Liver (tissue), 9 donors: ENCODE data around the gene UGT1A10. TPM values are rescaled to one million over a fixed set of nuclear protein-coding genes. Genes with fewer than 3 reads are reported as not detected.
A peak's percentile ranks its signal among the peaks of the same experiment; 100 is the strongest.

Experiments used
- DNase-seq: peaks from one replicate; pipeline ENCODE4 v3.0.0-alpha.2; 2017; ENCODE audit warnings: low spot score
- H3K27ac ChIP-seq, 2 donors: one replicate each; pipeline ENCODE4 v1.7.0; 2013; ENCODE audit warnings: inconsistent platforms in 2 of 2, low read length in 2 of 2, control low read depth in 1 of 2, low read depth in 1 of 2, mild to moderate bottlenecking in 1 of 2
- H3K27me3 ChIP-seq, 4 donors: one replicate each; pipeline versions ENCODE4 v1.6.1 to v1.7.0; 2013; ENCODE audit warnings: low read length in 3 of 4, inconsistent platforms in 1 of 4, mild to moderate bottlenecking in 1 of 4, moderate library complexity in 1 of 4; ENCODE audit not compliant: control insufficient read depth in 4 of 4, insufficient read depth in 4 of 4
- H3K36me3 ChIP-seq, 4 donors: one replicate each; pipeline versions ENCODE4 v1.6.1 to v1.7.0; 2013; ENCODE audit warnings: low read length in 3 of 4, mild to moderate bottlenecking in 3 of 4, low read depth in 1 of 4, moderate library complexity in 1 of 4; ENCODE audit not compliant: control insufficient read depth in 4 of 4, insufficient read depth in 3 of 4
- H3K4me1 ChIP-seq, 4 donors: one replicate each; pipeline versions ENCODE4 v1.6.1 to v1.7.0; 2013; ENCODE audit warnings: low read length in 3 of 4, mild to moderate bottlenecking in 3 of 4, moderate library complexity in 1 of 4; ENCODE audit not compliant: control insufficient read depth in 4 of 4, insufficient read depth in 4 of 4
- H3K4me3 ChIP-seq, 3 donors: one replicate each; pipeline versions ENCODE4 v1.6.1 to v1.7.0; 2013; ENCODE audit warnings: low read length in 3 of 3, control low read depth in 1 of 3, low read depth in 1 of 3, mild to moderate bottlenecking in 1 of 3
- H3K9ac ChIP-seq, 2 donors: one replicate each; pipeline ENCODE4 v1.7.0; 2013; ENCODE audit warnings: low read length in 2 of 2, mild to moderate bottlenecking in 2 of 2, moderate library complexity in 2 of 2, control low read depth in 1 of 2, low read depth in 1 of 2
- H3K9me3 ChIP-seq, 4 donors: one replicate each; pipeline versions ENCODE4 v1.6.1 to v1.7.0; 2013; ENCODE audit warnings: low read length in 3 of 4; ENCODE audit not compliant: control insufficient read depth in 4 of 4
- ATF3 ChIP-seq: IDR thresholded peaks from 2 replicates; pipeline ENCODE4 v1.6.1; 2016; ENCODE audit warnings: antibody characterized with exemption
- EGR1 ChIP-seq, 2 donors: IDR thresholded peaks; 2 replicates each; pipeline ENCODE4 v1.6.1; 2016 to 2018; ENCODE audit warnings: antibody characterized with exemption in 2 of 2, low read depth in 2 of 2
- FOXA2 ChIP-seq: IDR thresholded peaks from 2 replicates; pipeline ENCODE4 v1.6.1; 2016; ENCODE audit warnings: antibody characterized with exemption
- GABPA ChIP-seq, 2 donors: IDR thresholded peaks in 1 of 2; conservative IDR thresholded peaks in 1 of 2; 2 replicates each; pipeline ENCODE4 v1.6.1; 2016; ENCODE audit warnings: antibody characterized with exemption in 2 of 2, mild to moderate bottlenecking in 1 of 2, moderate library complexity in 1 of 2
- HNF4G ChIP-seq: IDR thresholded peaks from 2 replicates; pipeline ENCODE4 v1.6.1; 2016; ENCODE audit warnings: antibody characterized with exemption
- JUND ChIP-seq, 2 donors: IDR thresholded peaks; 2 replicates each; pipeline ENCODE4 v1.6.1; 2016; ENCODE audit warnings: antibody characterized with exemption in 2 of 2
- MAX ChIP-seq: IDR thresholded peaks from 2 replicates; pipeline ENCODE4 v1.6.1; 2016; ENCODE audit warnings: antibody characterized with exemption
- NR2F2 ChIP-seq: IDR thresholded peaks from 2 replicates; pipeline ENCODE4 v1.6.1; 2016; ENCODE audit warnings: antibody characterized with exemption
- RAD21 ChIP-seq, 2 donors: IDR thresholded peaks; 2 replicates each; pipeline ENCODE4 v1.6.1; 2016; ENCODE audit warnings: antibody characterized with exemption in 2 of 2, mild to moderate bottlenecking in 2 of 2
- RXRA ChIP-seq, 2 donors: IDR thresholded peaks; 2 replicates each; pipeline ENCODE4 v1.6.1; 2017 to 2018; ENCODE audit warnings: antibody characterized with exemption in 2 of 2, mild to moderate bottlenecking in 1 of 2
- SP1 ChIP-seq: IDR thresholded peaks from 2 replicates; pipeline ENCODE4 v1.6.1; 2018; ENCODE audit warnings: antibody characterized with exemption, mild to moderate bottlenecking
- TAF1 ChIP-seq: conservative IDR thresholded peaks from 2 replicates; pipeline ENCODE4 v1.6.1; 2016; ENCODE audit warnings: antibody characterized with exemption, mild to moderate bottlenecking
- YY1 ChIP-seq: IDR thresholded peaks from 2 replicates; pipeline ENCODE4 v1.6.1; 2016; ENCODE audit warnings: antibody characterized with exemption, mild to moderate bottlenecking
- ZBTB33 ChIP-seq: IDR thresholded peaks from 2 replicates; pipeline ENCODE4 v1.6.1; 2016; ENCODE audit warnings: antibody characterized with exemption
- WGBS: extraction: QIAGEN DNeasy Blood & Tissue Kit; methylation state at CpG from one replicate; pipeline ENCODE4 v1.1.7; 2013; 5-methylcytosine and 5-hydroxymethylcytosine counted together
- polyA plus RNA-seq, 2 donors: library from polyadenylated mRNA; stranded (reverse) in 1 of 2; unstranded in 1 of 2; fragments of 200-250 nt in 1 of 2; fragments of >200 nt in 1 of 2; fragmentation: Nextera tagmentation in 1 of 2; extraction: Ambion mirVana in 1 of 2; gene quantifications; one replicate each; pipeline versions ENCODE4 v1.2.1 to v1.2.3, GENCODE V29; 2013 to 2015
- total RNA-seq, 2 donors: library from RNA; depleted of rRNA; stranded (reverse); fragments of >200 nt; gene quantifications; one replicate each; pipeline ENCODE4 v1.2.3, GENCODE V29; 2014
- TF ChIP-seq, protein P1 (sequence below): fragments of 150-350 bp; IDR thresholded peaks from 2 replicates; pipeline ENCODE4 v1.5.1; 2017; ENCODE audit warnings: improper control_type of control experiment, low read depth, low read length; ENCODE audit not compliant: missing input control
- donor health status: healthy.
- donor health status: healthy.
- donor health status: healthy.
- donor health status: healthy.
- donor health status: healthy.

UGT1A10 gene
- total and polyA plus RNA-seq, 4 donors = 0.08 TPM; not detected in 2

DNA sequence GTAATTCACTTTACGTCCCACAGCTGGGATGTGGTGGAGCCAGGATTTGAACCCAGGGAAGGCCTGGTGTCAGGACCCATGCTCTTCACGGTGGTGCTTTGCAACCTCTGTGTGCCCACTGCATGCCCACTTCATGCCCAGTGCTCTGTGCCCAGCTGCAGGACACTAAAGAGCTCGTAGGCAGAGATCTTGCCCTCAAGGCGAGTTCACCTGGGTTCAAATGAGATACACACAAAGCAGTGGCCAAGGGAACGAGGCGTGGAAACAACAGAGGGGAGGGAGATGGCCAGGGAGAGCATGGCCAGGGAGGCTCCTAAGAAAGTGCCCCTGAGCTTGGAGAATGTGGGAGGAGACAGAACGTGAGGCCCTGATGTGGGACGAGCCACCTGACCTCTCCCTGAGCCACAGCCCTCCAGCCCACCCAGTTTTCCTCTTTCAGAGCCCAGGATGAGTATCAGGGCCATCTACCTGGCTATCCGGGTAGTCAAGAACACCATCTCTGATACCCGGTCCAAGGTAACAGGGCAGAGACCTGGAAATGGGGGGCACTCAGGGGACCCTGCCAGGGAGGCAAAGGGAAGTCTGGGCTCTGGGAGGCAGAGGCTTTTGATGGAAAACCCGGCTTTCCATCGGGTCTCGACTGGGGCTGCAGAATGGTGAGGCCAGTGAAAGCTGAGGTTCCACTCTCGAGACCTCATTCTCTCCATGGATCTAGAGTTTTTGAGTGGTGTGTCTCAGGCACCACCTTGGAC lies 162.3 kb downstream of the UGT1A10 start:
- no peaks in the 10 kb centered on the region for H3K27me3 ChIP-seq
- H3K27ac ChIP-seq = no peak overlapping the region
- DNase-seq = peak; percentile 26
- 89% methylated on average over 14 of the region's 14 CpGs for WGBS
- TF ChIP-seq ATF3 (no peak), GABPA (IDR thresholded peaks at IDR 0.05 in 1 of 2, conservative IDR thresholded peaks at IDR 0.05 in 1 of 2) (no peak), TAF1 (no peak), NR2F2 (no peak), JUND (IDR thresholded peaks at IDR 0.05) (no peak), FOXA2 (no peak), RAD21 (IDR thresholded peaks at IDR 0.05) (no peak), YY1 (no peak), HNF4G (no peak), SP1 (no peak), EGR1 (IDR thresholded peaks at IDR 0.05; ENCODE audit: low read depth in 2 of 2) (no peak), MAX (no peak), ZBTB33 (no peak)
- TF ChIP-seq, protein P1, sequence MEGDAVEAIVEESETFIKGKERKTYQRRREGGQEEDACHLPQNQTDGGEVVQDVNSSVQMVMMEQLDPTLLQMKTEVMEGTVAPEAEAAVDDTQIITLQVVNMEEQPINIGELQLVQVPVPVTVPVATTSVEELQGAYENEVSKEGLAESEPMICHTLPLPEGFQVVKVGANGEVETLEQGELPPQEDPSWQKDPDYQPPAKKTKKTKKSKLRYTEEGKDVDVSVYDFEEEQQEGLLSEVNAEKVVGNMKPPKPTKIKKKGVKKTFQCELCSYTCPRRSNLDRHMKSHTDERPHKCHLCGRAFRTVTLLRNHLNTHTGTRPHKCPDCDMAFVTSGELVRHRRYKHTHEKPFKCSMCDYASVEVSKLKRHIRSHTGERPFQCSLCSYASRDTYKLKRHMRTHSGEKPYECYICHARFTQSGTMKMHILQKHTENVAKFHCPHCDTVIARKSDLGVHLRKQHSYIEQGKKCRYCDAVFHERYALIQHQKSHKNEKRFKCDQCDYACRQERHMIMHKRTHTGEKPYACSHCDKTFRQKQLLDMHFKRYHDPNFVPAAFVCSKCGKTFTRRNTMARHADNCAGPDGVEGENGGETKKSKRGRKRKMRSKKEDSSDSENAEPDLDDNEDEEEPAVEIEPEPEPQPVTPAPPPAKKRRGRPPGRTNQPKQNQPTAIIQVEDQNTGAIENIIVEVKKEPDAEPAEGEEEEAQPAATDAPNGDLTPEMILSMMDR = no peak
- H3K9me3 ChIP-seq = no peaks in the 10 kb centered on the region
- H3K4me1 ChIP-seq = no peaks in the 10 kb centered on the region
- no peak overlapping the region for H3K4me3 ChIP-seq
- no peak overlapping the region for H3K9ac ChIP-seq
- no peaks in the 10 kb centered on the region for H3K36me3 ChIP-seq

DNA sequence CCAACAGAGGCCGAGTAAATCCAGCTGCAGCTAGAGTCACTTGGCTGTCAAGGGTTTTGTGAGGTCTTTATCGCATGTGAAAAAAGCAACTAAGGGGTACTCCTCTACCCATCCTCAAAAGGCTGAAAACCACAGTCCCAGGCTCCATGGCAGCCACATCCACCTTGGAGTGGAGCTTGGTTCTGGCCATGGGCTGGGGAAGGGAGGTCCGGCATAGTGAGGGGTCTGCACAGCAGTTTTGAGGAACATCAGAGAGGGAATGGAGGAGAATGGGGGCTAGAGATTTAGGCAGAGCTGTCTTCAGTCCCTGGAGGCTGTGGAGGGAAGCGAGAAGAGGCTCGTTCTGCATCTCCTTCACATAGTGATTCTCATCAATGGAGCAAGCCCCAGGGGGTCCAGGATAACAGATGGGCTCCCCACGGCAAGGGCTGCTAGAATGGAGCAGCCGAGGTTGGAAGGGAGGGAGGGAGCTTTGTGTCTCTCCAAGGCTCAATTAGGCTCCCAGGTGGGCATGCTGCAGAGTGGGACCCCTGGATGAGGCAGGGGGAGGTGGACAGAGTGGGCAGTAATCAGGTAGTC lies 162.9 kb downstream of the UGT1A10 start:
- no peak overlapping the region for H3K27ac ChIP-seq
- H3K4me1 ChIP-seq = no peaks in the 10 kb centered on the region
- no peaks in the 10 kb centered on the region for H3K27me3 ChIP-seq
- no peaks in the 10 kb centered on the region for H3K36me3 ChIP-seq
- 76% methylated on average over 7 of the region's 7 CpGs for whole genome bisulfite sequencing
- no peak for DNase-seq
- H3K9ac ChIP-seq = no peak overlapping the region
- TF ChIP-seq, protein P1 = no peak
- no peak for TF ChIP-seq YY1
- TF ChIP-seq RXRA (IDR thresholded peaks at IDR 0.05) = no peak
- TF ChIP-seq HNF4G = no peak
- no peak for TF ChIP-seq GABPA (IDR thresholded peaks at IDR 0.05 in 1 of 2, conservative IDR thresholded peaks at IDR 0.05 in 1 of 2)
- no peak overlapping the region for H3K4me3 ChIP-seq
- H3K9me3 ChIP-seq = no peaks in the 10 kb centered on the region
